ENCODE data around the gene CARMIL1. TPM values are rescaled to one million over a fixed set of nuclear protein-coding genes. Genes with fewer than 3 reads are reported as not detected.

CARMIL1 gene
- total RNA-seq, 1 experiment from 2014 or later: 25.9 TPM

DNA sequence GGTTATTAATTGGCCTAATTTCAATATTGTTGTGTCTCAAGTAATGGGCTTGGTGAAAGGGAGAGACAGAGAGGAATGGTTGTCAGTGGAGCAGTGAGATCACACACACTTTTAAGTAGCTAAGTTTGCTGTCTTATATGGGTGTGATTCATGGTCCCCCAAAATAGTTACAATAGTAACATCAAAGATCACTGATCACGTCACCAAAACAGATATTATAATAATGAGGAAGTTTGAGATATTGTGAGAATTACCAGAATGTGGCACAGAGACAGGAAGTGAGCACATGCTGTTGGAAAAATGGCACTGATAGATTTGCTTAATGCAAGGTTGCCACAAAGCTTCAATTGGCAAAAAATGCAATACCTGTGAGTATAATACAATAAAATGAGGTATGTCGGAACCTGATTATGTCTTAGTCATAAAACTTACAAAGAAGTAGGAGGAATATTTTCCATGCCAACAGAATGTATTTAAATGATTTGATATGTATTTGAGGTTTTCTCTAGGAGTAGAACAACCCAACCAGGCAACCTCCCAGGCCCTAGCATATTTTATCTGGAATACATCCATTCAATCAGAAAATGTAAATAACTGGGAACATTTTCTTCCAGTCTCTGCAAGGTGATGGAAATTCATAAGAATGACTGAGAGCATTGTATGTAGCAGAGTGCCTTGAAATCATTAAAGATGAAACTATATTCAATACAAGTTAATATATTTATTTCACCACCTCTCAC, 167.8 kb downstream of the CARMIL1 start:
- no peaks in the 10 kb centered on the region for H3K27me3 ChIP-seq (replicated peaks; ENCODE audit: control insufficient read depth, insufficient read depth, low read length)
- no peak overlapping the region for H3K4me3 ChIP-seq (ENCODE audit: low read depth, low read length)
- DNase-seq: no peak
- Mint-ChIP-seq H3K9me3 (ENCODE audit: unreplicated experiment) (peaks cover 7% of the 10 kb centered on the region), H3K36me3 (ENCODE audit: insufficient read depth, unreplicated experiment) (no peaks in the 10 kb centered on the region), H3K4me1 (ENCODE audit: low read depth, unreplicated experiment) (no peaks in the 10 kb centered on the region), H3K4me3 (ENCODE audit: unreplicated experiment) (no peak overlapping the region), H3K27ac (ENCODE audit: unreplicated experiment) (no peak overlapping the region), H3K27me3 (ENCODE audit: insufficient read depth, unreplicated experiment) (no peaks in the 10 kb centered on the region)
- H3K36me3 ChIP-seq (ENCODE audit: control insufficient read depth, insufficient read depth, low read length): no peaks in the 10 kb centered on the region
- H3K4me1 ChIP-seq: no peaks in the 10 kb centered on the region
- TF ChIP-seq, protein P1, sequence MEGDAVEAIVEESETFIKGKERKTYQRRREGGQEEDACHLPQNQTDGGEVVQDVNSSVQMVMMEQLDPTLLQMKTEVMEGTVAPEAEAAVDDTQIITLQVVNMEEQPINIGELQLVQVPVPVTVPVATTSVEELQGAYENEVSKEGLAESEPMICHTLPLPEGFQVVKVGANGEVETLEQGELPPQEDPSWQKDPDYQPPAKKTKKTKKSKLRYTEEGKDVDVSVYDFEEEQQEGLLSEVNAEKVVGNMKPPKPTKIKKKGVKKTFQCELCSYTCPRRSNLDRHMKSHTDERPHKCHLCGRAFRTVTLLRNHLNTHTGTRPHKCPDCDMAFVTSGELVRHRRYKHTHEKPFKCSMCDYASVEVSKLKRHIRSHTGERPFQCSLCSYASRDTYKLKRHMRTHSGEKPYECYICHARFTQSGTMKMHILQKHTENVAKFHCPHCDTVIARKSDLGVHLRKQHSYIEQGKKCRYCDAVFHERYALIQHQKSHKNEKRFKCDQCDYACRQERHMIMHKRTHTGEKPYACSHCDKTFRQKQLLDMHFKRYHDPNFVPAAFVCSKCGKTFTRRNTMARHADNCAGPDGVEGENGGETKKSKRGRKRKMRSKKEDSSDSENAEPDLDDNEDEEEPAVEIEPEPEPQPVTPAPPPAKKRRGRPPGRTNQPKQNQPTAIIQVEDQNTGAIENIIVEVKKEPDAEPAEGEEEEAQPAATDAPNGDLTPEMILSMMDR (IDR thresholded peaks at IDR 0.05; ENCODE audit: insufficient read depth in 1 of 2, low read depth in 1 of 2, low read length in 1 of 2, severe bottlenecking in 1 of 2, unreplicated experiment in 1 of 2): no peak
- intact Hi-C loops (cut with micrococcal nuclease; ENCODE audit: unreplicated experiment): no loop called here
- ChIA-PET POLR2A (no interaction called here), CTCF (no interaction called here)
- no peaks in the 10 kb centered on the region for H3K9me3 ChIP-seq
- no TSS peak for BruUV-seq (replicated peaks)

DNA sequence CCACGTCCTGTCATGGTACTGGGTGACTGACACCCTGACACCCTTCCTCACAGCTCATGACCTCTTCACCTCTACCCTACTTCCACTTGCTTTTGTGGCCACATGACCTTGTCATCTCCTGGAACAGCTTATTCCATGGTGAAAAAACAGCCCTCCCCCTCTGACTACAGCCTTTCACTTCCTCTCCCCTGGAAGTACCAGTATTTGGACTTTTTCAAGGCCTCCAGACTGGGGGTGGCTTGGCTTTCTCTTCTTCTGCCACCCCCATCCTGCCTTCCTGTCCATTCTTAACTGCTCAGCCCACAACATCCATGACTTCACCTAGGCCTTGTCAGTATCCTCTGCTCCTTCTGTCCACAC, 168.4 kb downstream of the CARMIL1 start:
- Histone ChIP-seq H3K4me3 (ENCODE audit: low read depth, low read length) (no peak overlapping the region), H3K27me3 (replicated peaks; ENCODE audit: control insufficient read depth, insufficient read depth, low read length) (no peaks in the 10 kb centered on the region), H3K4me1 (no peaks in the 10 kb centered on the region), H3K9me3 (no peaks in the 10 kb centered on the region), H3K36me3 (ENCODE audit: control insufficient read depth, insufficient read depth, low read length) (no peaks in the 10 kb centered on the region)
- DNase-seq: no peak
- POLR2A ChIA-PET: no interaction called here
- Mint-ChIP-seq H3K27ac (ENCODE audit: unreplicated experiment) (no peak overlapping the region), H3K9me3 (ENCODE audit: unreplicated experiment) (peaks cover 7% of the 10 kb centered on the region), H3K4me1 (ENCODE audit: low read depth, unreplicated experiment) (no peaks in the 10 kb centered on the region), H3K4me3 (ENCODE audit: unreplicated experiment) (no peak overlapping the region), H3K27me3 (ENCODE audit: insufficient read depth, unreplicated experiment) (no peaks in the 10 kb centered on the region), H3K36me3 (ENCODE audit: insufficient read depth, unreplicated experiment) (no peaks in the 10 kb centered on the region)
- intact Hi-C loops (cut with micrococcal nuclease; ENCODE audit: unreplicated experiment): no loop called here
- TF ChIP-seq, protein P1 (IDR thresholded peaks at IDR 0.05; ENCODE audit: insufficient read depth in 1 of 2, low read depth in 1 of 2, low read length in 1 of 2, severe bottlenecking in 1 of 2, unreplicated experiment in 1 of 2): no peak
- CTCF ChIA-PET: no interaction called here
- no TSS peak for BruUV-seq (replicated peaks)

DNA sequence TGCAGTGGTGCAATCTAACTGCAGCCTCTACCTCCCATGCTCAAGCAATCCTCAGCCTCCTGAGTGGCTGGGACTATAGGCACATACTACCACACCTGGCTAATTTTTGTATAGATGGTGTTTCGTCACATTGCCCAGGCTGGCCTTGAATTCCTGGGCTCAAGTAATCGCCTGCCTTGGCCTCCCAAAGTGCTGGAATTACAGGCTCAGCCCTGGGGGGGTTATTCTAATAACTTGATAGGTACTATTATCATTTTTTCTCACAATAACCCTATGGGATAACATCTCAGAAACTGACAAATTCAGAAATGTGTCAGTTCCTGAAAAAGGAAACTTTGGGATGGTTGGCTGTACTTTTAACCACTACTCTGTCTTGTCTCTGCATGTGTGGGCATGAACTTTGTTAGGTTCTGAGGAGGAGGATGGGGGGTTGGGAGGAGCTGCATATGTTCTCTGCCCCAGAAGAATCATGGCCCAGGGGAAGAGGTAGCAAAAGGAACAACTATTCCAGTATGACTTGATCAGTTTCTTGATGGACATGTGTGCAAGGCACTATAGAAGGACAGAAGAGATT, 169.9 kb downstream of the CARMIL1 start:
- ChIA-PET CTCF (no interaction called here), POLR2A (interaction anchor here (0.6 kb wide), 1 partner anchor 170 kb away, joined by 4 read pairs; the partner anchor contains the start of gene CARMIL1)
- Histone ChIP-seq H3K27me3 (replicated peaks; ENCODE audit: control insufficient read depth, insufficient read depth, low read length) (no peaks in the 10 kb centered on the region), H3K4me1 (0 out of 2 replicates have a peak, but pooled peaks cover 2% of the 10 kb centered on the region), H3K9me3 (no peaks in the 10 kb centered on the region), H3K4me3 (ENCODE audit: low read depth, low read length) (no peak overlapping the region), H3K36me3 (ENCODE audit: control insufficient read depth, insufficient read depth, low read length) (no peaks in the 10 kb centered on the region)
- no peaks in the 10 kb centered on the region for H3K27me3 Mint-ChIP-seq (ENCODE audit: insufficient read depth, unreplicated experiment)
- no peak overlapping the region for H3K27ac Mint-ChIP-seq (ENCODE audit: unreplicated experiment)
- H3K4me1 Mint-ChIP-seq (ENCODE audit: low read depth, unreplicated experiment): no peaks in the 10 kb centered on the region
- no peak overlapping the region for H3K4me3 Mint-ChIP-seq (ENCODE audit: unreplicated experiment)
- no peak for DNase-seq
- intact Hi-C loops (cut with micrococcal nuclease; ENCODE audit: unreplicated experiment): no loop called here
- BruUV-seq (replicated peaks): no TSS peak
- H3K9me3 Mint-ChIP-seq (ENCODE audit: unreplicated experiment): peaks cover 7% of the 10 kb centered on the region
- H3K36me3 Mint-ChIP-seq (ENCODE audit: insufficient read depth, unreplicated experiment): no peaks in the 10 kb centered on the region
- TF ChIP-seq, protein P1 (IDR thresholded peaks at IDR 0.05; ENCODE audit: insufficient read depth in 1 of 2, low read depth in 1 of 2, low read length in 1 of 2, severe bottlenecking in 1 of 2, unreplicated experiment in 1 of 2): no peak

All from Caco-2 (cell line).